ENCODE results near the gene LGR5. TPM values are rescaled to one million over a fixed set of nuclear protein-coding genes. Genes with fewer than 3 reads are reported as not detected.
A peak's percentile ranks its signal among the peaks of the same experiment; 100 is the strongest.
"Not testable (repeated sequence)": the region's sequence is repeated elsewhere in the genome, so short reads cannot be mapped to it uniquely, and the experiment has no call there.

The LGR5 gene
- total RNA-seq, 1 donor from 2014 or later = 0.32 TPM

- H3K27ac Mint-ChIP-seq (ENCODE audit: unreplicated experiment) = no peak overlapping the region
- peaks cover under 1% of the 10 kb centered on the region for H3K4me1 ChIP-seq (ENCODE audit: insufficient read depth, low read length)
- no peaks in the 10 kb centered on the region for H3K9me3 ChIP-seq (ENCODE audit: insufficient read depth, low read depth, low read length)
- H3K9ac ChIP-seq (ENCODE audit: low read length) = no peak overlapping the region
- H3K4me3 ChIP-seq (ENCODE audit: insufficient read depth, low read depth, low read length) = no peak overlapping the region
- FAIRE-seq = peak; percentile 20
- no peaks in the 10 kb centered on the region for H3K79me2 ChIP-seq (ENCODE audit: insufficient read depth, low read length)
- peaks cover 14% of the 10 kb centered on the region for H3K4me1 Mint-ChIP-seq (ENCODE audit: low read depth, unreplicated experiment)
- H3K4me3 Mint-ChIP-seq (ENCODE audit: unreplicated experiment) = no peak overlapping the region
- H3K36me3 ChIP-seq (ENCODE audit: insufficient read depth, low read length) = no peaks in the 10 kb centered on the region
- no peak overlapping the region for H2AFZ ChIP-seq (ENCODE audit: low read depth, low read length)
- no peaks in the 10 kb centered on the region for H3K27me3 Mint-ChIP-seq (ENCODE audit: low read depth, unreplicated experiment)
- no peaks in the 10 kb centered on the region for H3K36me3 Mint-ChIP-seq (ENCODE audit: low read depth, unreplicated experiment)
- TF ChIP-seq, protein P1, sequence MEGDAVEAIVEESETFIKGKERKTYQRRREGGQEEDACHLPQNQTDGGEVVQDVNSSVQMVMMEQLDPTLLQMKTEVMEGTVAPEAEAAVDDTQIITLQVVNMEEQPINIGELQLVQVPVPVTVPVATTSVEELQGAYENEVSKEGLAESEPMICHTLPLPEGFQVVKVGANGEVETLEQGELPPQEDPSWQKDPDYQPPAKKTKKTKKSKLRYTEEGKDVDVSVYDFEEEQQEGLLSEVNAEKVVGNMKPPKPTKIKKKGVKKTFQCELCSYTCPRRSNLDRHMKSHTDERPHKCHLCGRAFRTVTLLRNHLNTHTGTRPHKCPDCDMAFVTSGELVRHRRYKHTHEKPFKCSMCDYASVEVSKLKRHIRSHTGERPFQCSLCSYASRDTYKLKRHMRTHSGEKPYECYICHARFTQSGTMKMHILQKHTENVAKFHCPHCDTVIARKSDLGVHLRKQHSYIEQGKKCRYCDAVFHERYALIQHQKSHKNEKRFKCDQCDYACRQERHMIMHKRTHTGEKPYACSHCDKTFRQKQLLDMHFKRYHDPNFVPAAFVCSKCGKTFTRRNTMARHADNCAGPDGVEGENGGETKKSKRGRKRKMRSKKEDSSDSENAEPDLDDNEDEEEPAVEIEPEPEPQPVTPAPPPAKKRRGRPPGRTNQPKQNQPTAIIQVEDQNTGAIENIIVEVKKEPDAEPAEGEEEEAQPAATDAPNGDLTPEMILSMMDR (IDR thresholded peaks at IDR 0.05; ENCODE audit: insufficient read depth, low read depth, low read length) = peak; percentile 52
- no peak for TF ChIP-seq EZH2 (IDR thresholded peaks at IDR 0.05; ENCODE audit: insufficient read depth, low read length)
- no peak overlapping the region for H3K27ac ChIP-seq (ENCODE audit: low read depth, low read length)
- DNase-seq (ENCODE audit: low read depth) = peak; percentile 16
- no peak overlapping the region for H3K4me2 ChIP-seq (ENCODE audit: low read length)
- no peaks in the 10 kb centered on the region for H3K27me3 ChIP-seq (ENCODE audit: insufficient read depth, low read length)
- H3K9me3 Mint-ChIP-seq (ENCODE audit: unreplicated experiment) = no peaks in the 10 kb centered on the region
- H4K20me1 ChIP-seq (ENCODE audit: insufficient read depth, low read length) = no peaks in the 10 kb centered on the region
These were observed 111.9 kb downstream of the LGR5 start for GRCh38 chr12:71551529-71551928.

GRCh38 chr12:71552728-71553501 lies 113.3 kb downstream of the LGR5 start:
- H3K9me3 ChIP-seq (ENCODE audit: insufficient read depth, low read depth, low read length) = no peaks in the 10 kb centered on the region
- H2AFZ ChIP-seq (ENCODE audit: low read depth, low read length) = no peak overlapping the region
- Mint-ChIP-seq H3K9me3 (ENCODE audit: unreplicated experiment) (no peaks in the 10 kb centered on the region), H3K36me3 (ENCODE audit: low read depth, unreplicated experiment) (no peaks in the 10 kb centered on the region), H3K4me3 (ENCODE audit: unreplicated experiment) (no peak overlapping the region), H3K4me1 (ENCODE audit: low read depth, unreplicated experiment) (peaks cover 27% of the 10 kb centered on the region), H3K27ac (ENCODE audit: unreplicated experiment) (peak overlapping the region; percentile 12), H3K27me3 (ENCODE audit: low read depth, unreplicated experiment) (no peaks in the 10 kb centered on the region)
- H3K4me1 ChIP-seq (ENCODE audit: insufficient read depth, low read length) = peaks cover 9% of the 10 kb centered on the region
- no peak overlapping the region for H3K9ac ChIP-seq (ENCODE audit: low read length)
- no peak overlapping the region for H3K27ac ChIP-seq (ENCODE audit: low read depth, low read length)
- no peak overlapping the region for H3K4me3 ChIP-seq (ENCODE audit: insufficient read depth, low read depth, low read length)
- no peak for TF ChIP-seq EZH2 (IDR thresholded peaks at IDR 0.05; ENCODE audit: insufficient read depth, low read length)
- TF ChIP-seq, protein P1 (IDR thresholded peaks at IDR 0.05; ENCODE audit: insufficient read depth, low read depth, low read length) = no peak
- H3K79me2 ChIP-seq (ENCODE audit: insufficient read depth, low read length) = no peaks in the 10 kb centered on the region
- no peaks in the 10 kb centered on the region for H4K20me1 ChIP-seq (ENCODE audit: insufficient read depth, low read length)
- FAIRE-seq (no peak), DNase-seq (ENCODE audit: low read depth) (no peak)
- H3K36me3 ChIP-seq (ENCODE audit: insufficient read depth, low read length) = no peaks in the 10 kb centered on the region
- no peak overlapping the region for H3K4me2 ChIP-seq (ENCODE audit: low read length)
- H3K27me3 ChIP-seq (ENCODE audit: insufficient read depth, low read length) = no peaks in the 10 kb centered on the region

- Histone ChIP-seq H4K20me1 (ENCODE audit: insufficient read depth, low read length) (no peaks in the 10 kb centered on the region), H3K4me3 (ENCODE audit: insufficient read depth, low read depth, low read length) (no peak overlapping the region), H3K36me3 (ENCODE audit: insufficient read depth, low read length) (no peaks in the 10 kb centered on the region), H3K9me3 (ENCODE audit: insufficient read depth, low read depth, low read length) (no peaks in the 10 kb centered on the region), H3K9ac (ENCODE audit: low read length) (no peak overlapping the region), H3K4me1 (ENCODE audit: insufficient read depth, low read length) (peaks cover 9% of the 10 kb centered on the region), H2AFZ (ENCODE audit: low read depth, low read length) (no peak overlapping the region), H3K27ac (ENCODE audit: low read depth, low read length) (no peak overlapping the region), H3K4me2 (ENCODE audit: low read length) (no peak overlapping the region), H3K79me2 (ENCODE audit: insufficient read depth, low read length) (no peaks in the 10 kb centered on the region), H3K27me3 (ENCODE audit: insufficient read depth, low read length) (no peaks in the 10 kb centered on the region)
- Mint-ChIP-seq H3K27me3 (ENCODE audit: low read depth, unreplicated experiment) (no peaks in the 10 kb centered on the region), H3K27ac (ENCODE audit: unreplicated experiment) (no peak overlapping the region), H3K4me3 (ENCODE audit: unreplicated experiment) (no peak overlapping the region), H3K9me3 (ENCODE audit: unreplicated experiment) (no peaks in the 10 kb centered on the region), H3K36me3 (ENCODE audit: low read depth, unreplicated experiment) (no peaks in the 10 kb centered on the region), H3K4me1 (ENCODE audit: low read depth, unreplicated experiment) (peaks cover 29% of the 10 kb centered on the region)
- TF ChIP-seq, protein P1 (IDR thresholded peaks at IDR 0.05; ENCODE audit: insufficient read depth, low read depth, low read length) = no peak
- TF ChIP-seq EZH2 (IDR thresholded peaks at IDR 0.05; ENCODE audit: insufficient read depth, low read length) = no peak
- DNase-seq (ENCODE audit: low read depth) (no peak), FAIRE-seq (no peak)
These were observed 115.6 kb downstream of the LGR5 start for GRCh38 chr12:71555191-71555590.

- H3K4me2 ChIP-seq (ENCODE audit: low read length); H3K27me3 Mint-ChIP-seq (ENCODE audit: low read depth, unreplicated experiment); DNase-seq (ENCODE audit: low read depth); H3K27me3 ChIP-seq (ENCODE audit: insufficient read depth, low read length); H3K36me3 ChIP-seq (ENCODE audit: insufficient read depth, low read length); H3K9me3 Mint-ChIP-seq (ENCODE audit: unreplicated experiment); H3K79me2 ChIP-seq (ENCODE audit: insufficient read depth, low read length); H4K20me1 ChIP-seq (ENCODE audit: insufficient read depth, low read length); H3K9me3 ChIP-seq (ENCODE audit: insufficient read depth, low read depth, low read length); H3K4me1 ChIP-seq (ENCODE audit: insufficient read depth, low read length); H3K9ac ChIP-seq (ENCODE audit: low read length); H3K27ac ChIP-seq (ENCODE audit: low read depth, low read length); H3K4me3 ChIP-seq (ENCODE audit: insufficient read depth, low read depth, low read length); H2AFZ ChIP-seq (ENCODE audit: low read depth, low read length); FAIRE-seq; H3K4me3 Mint-ChIP-seq (ENCODE audit: unreplicated experiment); H3K36me3 Mint-ChIP-seq (ENCODE audit: low read depth, unreplicated experiment); H3K27ac Mint-ChIP-seq (ENCODE audit: unreplicated experiment): not testable (repeated sequence)
- H3K4me1 Mint-ChIP-seq (ENCODE audit: low read depth, unreplicated experiment) = peaks cover 29% of the 10 kb centered on the region
These were observed 116.2 kb downstream of the LGR5 start for GRCh38 chr12:71555789-71556188.
